Heart left ventricle (tissue), 13 donors: ENCODE measurements around the gene PRRX2.

Experiments
- CTCF ChIP-seq, 12 donors: fragments of 200-600 bp; sonication (generic) in 4 of 12; IDR thresholded peaks; one replicate each; pipeline versions ENCODE4 v1.5.0 to v1.8.0; 2018 to 2022; ENCODE audit warnings: antibody characterized with exemption in 12 of 12, mild to moderate bottlenecking in 5 of 12
- POLR2A ChIP-seq, 2 donors: fragments of 450-650 bp; IDR thresholded peaks; one replicate each; pipeline ENCODE4 v1.6.1; 2017; ENCODE audit warnings: antibody characterized with exemption in 2 of 2, mild to moderate bottlenecking in 2 of 2, moderate library complexity in 2 of 2
- donor health status: ischemic (EF 13 %, LVEDD 7.1; RV severe dilation, severe dysfunction).
- donor health status: DM: no; HTN: yes; CAD: no.
- donor health status: DM: no; HTN: no; CAD: no.
- donor health status: ischemic (EF 25% LVEDD 6.9; RV normal size, moderate dysfunction).
- donor health status: ischemic (EF 25% LVEDD 5.7; RV mildly dilated, moderate dysfunction).
- donor health status: ischemic (EF 35%, LVEDD 5.7; RV mildly dilated, moderate dysfunction).
- donor health status: nonischemic (EF 11% LVEDD 7.7; RV severe dilation, severe dysfunction).
- donor health status: DM: yes; HTN: yes; CAD: no.
- donor health status: PGD.
- donor health status: ischemic (EF 29% LVEDD 5.4; RV normal size, mild dysfunction).
- donor health status: nonischemic (EF 23%, LVEDD 6.1; RV moderate dilation, normal function).

GRCh38 chr9:129675620-129676019 is 10.2 kb downstream of the PRRX2 start:
- no peak for TF ChIP-seq CTCF (IDR thresholded peaks at IDR 0.05)
- TF ChIP-seq POLR2A (IDR thresholded peaks at IDR 0.05): no peak
